CD4-positive, alpha-beta T cell treated with Interleukin-6 for 4 hours (primary cell): ENCODE results near the gene PXK.
"Not testable (repeated sequence)": the region's sequence is repeated elsewhere in the genome, so short reads cannot be mapped to it uniquely, and the experiment has no call there.

Source experiments
- DNase-seq: peaks from one replicate; pipeline ENCODE4 v3.0.0-alpha.2; 2020; ENCODE audit warnings: mixed read lengths

PXK gene

GRCh38 chr3:58323529-58324390 is 8.9 kb upstream of the PXK start:
- no peak for DNase-seq

- DNase-seq: no peak
These were observed 8.0 kb upstream of the PXK start for GRCh38 chr3:58324391-58325390.

GRCh38 chr3:58325525-58325992 is 7.1 kb upstream of the PXK start:
- no peak for DNase-seq

GRCh38 chr3:58326267-58326900 is 6.3 kb upstream of the PXK start:
- DNase-seq: no peak

- DNase-seq: no peak
These were observed 3.4 kb upstream of the PXK start for GRCh38 chr3:58329150-58329921.

- DNase-seq: no peak
These were observed 2.7 kb upstream of the PXK start for GRCh38 chr3:58329922-58330413.

GRCh38 chr3:58331593-58332152 is 1.0 kb upstream of the PXK start:
- no peak for DNase-seq

GRCh38 chr3:58333206-58334012 is 717 bp downstream of the PXK start:
- peak; percentile 28 for DNase-seq

- DNase-seq: no peak
These were observed 1.3 kb downstream of the PXK start for GRCh38 chr3:58334013-58334321.

- DNase-seq: no peak
These were observed 1.8 kb downstream of the PXK start for GRCh38 chr3:58334506-58334884.

- no peak for DNase-seq
These were observed 2.9 kb downstream of the PXK start for GRCh38 chr3:58335652-58335947.

- DNase-seq: no peak
These were observed 3.6 kb downstream of the PXK start for GRCh38 chr3:58336135-58336882.

GRCh38 chr3:58337190-58337589 is 4.5 kb downstream of the PXK start:
- DNase-seq: no peak

GRCh38 chr3:58339146-58339545 is 6.5 kb downstream of the PXK start:
- not testable (repeated sequence) for DNase-seq

GRCh38 chr3:58340594-58341244 is 8.0 kb downstream of the PXK start:
- DNase-seq: no peak

- no peak for DNase-seq
These were observed 8.7 kb downstream of the PXK start for GRCh38 chr3:58341376-58341775.

- DNase-seq: no peak
These were observed 10.0 kb downstream of the PXK start for GRCh38 chr3:58342676-58343075.

GRCh38 chr3:58345457-58345856 is 12.8 kb downstream of the PXK start:
- DNase-seq: no peak

GRCh38 chr3:58346368-58346767 is 13.7 kb downstream of the PXK start:
- no peak for DNase-seq

GRCh38 chr3:58347984-58348383 is 15.3 kb downstream of the PXK start:
- no peak for DNase-seq
